ENCODE data around the gene HCRTR1.

HCRTR1 gene

GRCh38 chr1:31652891-31653499 is 35.5 kb downstream of the HCRTR1 start:
- no peak for DNase-seq

GRCh38 chr1:31653717-31654473 is 36.4 kb downstream of the HCRTR1 start:
- no peak for DNase-seq

GRCh38 chr1:31654474-31654776 is 36.9 kb downstream of the HCRTR1 start:
- no peak for DNase-seq

- DNase-seq = no peak
Observed at GRCh38 chr1:31655104-31655503, 37.6 kb downstream of the HCRTR1 start.

GRCh38 chr1:31655756-31656155 is 38.3 kb downstream of the HCRTR1 start:
- DNase-seq = no peak

- DNase-seq = no peak
Observed at GRCh38 chr1:31657020-31657804, 39.7 kb downstream of the HCRTR1 start.

GRCh38 chr1:31657972-31658510 is 40.6 kb downstream of the HCRTR1 start:
- no peak for DNase-seq

GRCh38 chr1:31658721-31659120 is 41.2 kb downstream of the HCRTR1 start:
- DNase-seq = no peak

- DNase-seq = no peak
Observed at GRCh38 chr1:31659889-31660288, 42.4 kb downstream of the HCRTR1 start.

- no peak for DNase-seq
Observed at GRCh38 chr1:31660871-31661455, 43.5 kb downstream of the HCRTR1 start.

- DNase-seq = no peak
Observed at GRCh38 chr1:31661856-31662255, 44.4 kb downstream of the HCRTR1 start.

GRCh38 chr1:31662463-31662862 is 45.0 kb downstream of the HCRTR1 start:
- no peak for DNase-seq

- DNase-seq = peak; percentile 36
Observed at GRCh38 chr1:31663622-31664452, 46.3 kb downstream of the HCRTR1 start.

GRCh38 chr1:31664528-31664927 is 47.0 kb downstream of the HCRTR1 start:
- DNase-seq = no peak

GRCh38 chr1:31665234-31665878 is 47.9 kb downstream of the HCRTR1 start:
- DNase-seq = no peak

GRCh38 chr1:31666263-31666963 is 48.9 kb downstream of the HCRTR1 start:
- peak; percentile 33 for DNase-seq

GRCh38 chr1:31667065-31667785 is 49.7 kb downstream of the HCRTR1 start:
- DNase-seq = no peak

- no peak for DNase-seq
Observed at GRCh38 chr1:31668303-31668883, 50.9 kb downstream of the HCRTR1 start.

- no peak for DNase-seq
Observed at GRCh38 chr1:31669433-31669785, 51.9 kb downstream of the HCRTR1 start.

Measured in NCI-H345 (cell line).